GM21717 (cell line): ENCODE results near the gene ECHDC1.

Source experiments
- ATAC-seq: cut with Tn5 transposase; IDR thresholded peaks from one replicate; pipeline ENCODE4 v1.9.1; 2021; ENCODE audit warnings: mild to moderate bottlenecking, moderate library complexity; ENCODE audit not compliant: unreplicated experiment

Gene ECHDC1

DNA sequence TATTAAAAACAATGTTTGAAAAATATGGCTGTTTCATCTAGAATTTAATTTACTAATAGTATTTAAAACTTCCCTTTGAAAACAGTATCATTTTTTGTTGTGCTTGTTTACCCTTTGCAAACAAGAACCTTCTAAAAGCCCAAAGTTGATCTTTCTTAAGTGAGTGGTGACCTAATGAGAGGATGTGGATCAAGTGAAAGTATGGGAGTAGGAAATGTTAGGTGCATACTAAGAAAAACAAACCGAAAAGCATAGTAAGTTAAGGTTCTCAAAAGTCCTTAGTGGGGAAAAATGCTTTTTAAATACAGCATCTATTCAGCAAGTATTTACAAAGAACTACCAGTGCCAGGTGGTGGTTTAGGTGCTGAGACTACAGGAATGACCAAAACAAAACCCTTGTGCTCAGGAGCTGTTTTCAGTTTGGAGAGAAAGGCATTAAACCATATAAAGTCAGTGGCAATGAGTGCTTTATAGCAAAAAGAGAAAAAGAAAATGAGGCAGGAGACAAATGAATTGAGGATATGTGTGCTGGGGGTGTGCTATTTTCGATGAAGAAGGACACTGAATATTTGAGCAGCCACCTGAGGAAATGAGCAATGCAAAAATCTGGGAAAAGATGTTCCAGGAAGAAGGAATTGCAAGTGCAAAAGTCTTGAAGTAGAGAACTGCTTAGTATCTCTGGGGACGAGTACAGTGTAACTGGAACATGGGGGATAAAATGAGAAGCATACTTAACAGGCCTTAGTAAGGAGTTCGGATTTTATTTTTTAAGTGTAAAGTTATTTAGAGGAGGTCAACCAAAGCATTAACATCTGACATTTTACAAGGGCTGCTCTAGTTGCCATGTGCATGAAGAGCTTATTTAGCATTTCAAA is 52.8 kb downstream of the ECHDC1 start:
- ATAC-seq: peak; percentile 50

- no peak for ATAC-seq
These were observed 53.5 kb downstream of the ECHDC1 start for GRCh38 chr6:127289934-127290333.

- ATAC-seq: no peak
These were observed 54.7 kb downstream of the ECHDC1 start for GRCh38 chr6:127288705-127289104.

GRCh38 chr6:127282184-127282583 is 61.2 kb downstream of the ECHDC1 start:
- ATAC-seq: no peak

DNA sequence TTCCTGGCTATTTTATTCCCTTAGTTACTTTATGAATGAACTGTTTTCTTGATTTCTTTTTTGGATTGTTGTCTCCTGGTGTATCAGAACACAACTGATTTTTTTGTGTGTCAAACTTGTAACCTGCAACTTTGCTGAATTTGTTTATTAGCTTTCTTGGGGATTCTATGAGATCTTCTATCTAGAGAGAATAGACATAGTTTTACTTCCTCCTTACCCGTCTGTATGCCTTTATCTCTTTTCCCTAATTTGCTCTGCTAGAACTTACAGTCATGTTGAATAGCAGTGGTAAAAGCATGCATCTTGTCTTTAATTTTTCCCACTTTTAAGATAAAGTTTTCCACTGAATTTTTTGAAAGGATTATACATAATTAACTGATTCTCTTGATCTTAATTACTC is 63.6 kb downstream of the ECHDC1 start:
- no peak for ATAC-seq

DNA sequence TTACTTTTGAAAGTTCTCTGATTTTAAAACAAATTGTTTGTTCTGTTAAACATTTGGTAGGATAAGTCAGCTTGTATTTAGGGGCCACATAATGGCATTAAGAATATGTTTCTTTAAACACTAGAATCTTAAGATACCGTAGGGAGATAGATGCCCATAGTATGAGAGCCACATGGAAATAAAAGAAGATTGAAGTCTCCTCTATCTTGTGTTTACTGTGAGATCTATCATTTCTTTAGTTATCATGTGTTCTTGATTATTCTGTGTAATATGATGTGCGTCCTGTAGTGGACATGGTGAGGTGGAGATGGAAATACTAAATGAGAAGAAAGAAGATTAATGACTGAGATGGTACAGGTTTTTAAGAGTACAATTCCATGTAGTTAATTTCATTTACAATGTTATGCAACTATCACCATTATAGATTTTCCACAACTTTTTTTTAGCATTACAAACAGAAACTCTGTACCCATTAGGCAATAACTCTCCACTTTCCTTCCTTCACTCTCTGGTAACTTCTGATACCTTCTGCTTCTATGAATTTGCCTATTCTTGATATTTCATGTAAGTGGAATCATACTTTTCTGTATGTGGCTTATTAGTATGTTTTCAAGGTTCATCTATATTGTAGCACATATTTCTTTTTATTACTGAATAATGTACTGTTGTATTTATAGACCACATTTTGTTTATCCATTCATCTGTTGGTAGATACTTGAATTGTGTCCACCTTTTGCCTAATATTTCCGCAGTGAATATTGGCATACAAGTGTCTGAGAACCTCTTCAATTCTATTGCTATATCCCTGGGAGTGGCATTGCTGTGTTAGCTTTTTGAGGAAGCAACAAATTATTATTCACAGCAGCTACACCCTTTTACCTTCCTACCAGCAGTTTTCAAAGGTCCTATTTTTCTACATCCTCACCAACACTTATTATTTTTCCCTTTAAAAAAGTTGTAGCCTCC is 65.2 kb downstream of the ECHDC1 start:
- ATAC-seq: no peak

DNA sequence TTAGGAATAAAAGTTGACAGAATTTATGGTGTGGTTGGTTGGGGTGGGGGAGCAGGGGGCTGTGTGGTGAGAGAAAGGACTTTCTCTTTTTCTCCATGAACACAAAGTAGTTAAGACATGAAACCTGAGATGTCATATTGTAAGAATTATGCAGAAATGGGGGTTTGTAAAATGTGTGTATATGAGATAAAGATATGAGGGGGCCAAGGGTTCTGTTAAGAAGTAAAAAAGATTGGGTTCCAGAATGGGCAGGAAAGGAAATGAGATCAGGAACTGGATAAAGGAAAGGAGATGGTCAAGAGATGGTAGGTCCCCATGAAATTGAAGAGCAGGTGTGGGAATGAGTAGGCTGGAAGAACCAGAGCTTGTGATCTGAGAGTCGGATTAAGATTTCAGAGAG is 67.1 kb downstream of the ECHDC1 start:
- no peak for ATAC-seq

GRCh38 chr6:127273499-127273898 is 69.9 kb downstream of the ECHDC1 start:
- no peak for ATAC-seq

DNA sequence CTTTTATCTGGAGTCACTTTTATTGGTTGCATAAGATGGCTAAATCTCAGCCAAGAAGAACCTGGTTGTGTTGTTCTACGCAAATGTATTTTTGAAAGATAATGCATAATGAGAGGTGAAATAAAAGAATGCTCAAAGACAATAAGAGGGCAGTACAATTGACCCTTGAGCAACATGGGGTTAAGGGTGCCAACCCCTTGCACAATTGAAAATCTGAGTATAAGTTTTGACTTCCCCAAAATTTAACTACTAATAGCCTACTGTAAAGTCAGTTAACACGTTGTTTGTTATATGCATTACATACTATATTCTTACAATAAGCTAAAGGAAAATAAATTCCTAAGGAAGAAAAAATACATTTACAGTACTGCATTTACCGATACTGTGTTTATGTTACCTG is 70.8 kb downstream of the ECHDC1 start:
- no peak for ATAC-seq

DNA sequence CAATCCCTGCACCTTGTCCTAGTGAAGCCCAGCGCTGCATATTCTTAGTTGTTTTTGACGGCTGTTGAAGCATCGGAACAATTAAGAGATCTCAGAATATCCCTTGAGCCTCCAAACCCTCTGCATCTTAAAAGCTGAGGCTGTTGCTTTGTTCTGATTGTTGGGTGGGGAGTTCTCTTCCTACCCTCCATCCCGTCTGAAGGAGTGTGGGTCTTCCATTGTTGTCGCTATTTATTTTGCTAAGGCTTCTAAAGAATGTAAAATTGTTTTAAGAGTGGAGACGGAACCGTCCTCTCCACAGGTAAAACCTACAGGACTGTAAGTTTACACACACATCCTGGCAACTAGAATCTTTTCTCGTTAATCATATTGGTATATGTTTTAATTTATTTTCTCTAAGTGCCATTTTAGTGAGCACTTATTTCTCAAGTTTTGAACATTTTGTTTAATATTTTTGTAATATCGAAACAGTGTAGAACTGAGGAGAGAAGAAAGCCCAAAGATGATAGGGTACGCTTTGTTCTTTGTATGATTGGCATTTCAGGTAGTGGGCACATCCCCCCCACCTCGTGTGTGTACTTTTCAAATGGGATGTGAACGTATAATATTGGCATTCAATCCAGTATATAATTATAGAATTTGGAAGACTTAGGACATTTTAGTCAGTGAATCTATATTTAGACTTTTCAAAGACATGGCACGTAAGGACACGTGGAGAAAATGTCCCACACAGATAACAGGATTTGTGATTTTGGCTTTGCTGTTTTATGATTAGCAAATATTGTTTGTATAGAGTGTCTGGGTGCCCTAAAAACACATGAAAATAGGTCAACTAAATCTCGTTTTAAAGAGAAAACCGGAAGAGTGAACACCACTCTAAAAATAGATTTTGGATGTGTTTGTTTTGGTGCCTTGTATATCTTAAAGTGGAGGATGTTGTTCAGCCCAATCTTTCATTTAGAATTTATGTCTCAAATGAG is 75.5 kb downstream of the ECHDC1 start:
- ATAC-seq: no peak

- peak; percentile 87 for ATAC-seq
These were observed 76.3 kb downstream of the ECHDC1 start for GRCh38 chr6:127266892-127267645.

GRCh38 chr6:127266178-127266891 is 77.1 kb downstream of the ECHDC1 start, which contains the start of gene RNF146:
TSS of gene RNF146 (plus strand) at chr6:127266864. CDS start at chr6:127280339, 13,475 bp downstream.
- ATAC-seq: peak; percentile 85

- ATAC-seq: no peak
These were observed 79.9 kb downstream of the ECHDC1 start for GRCh38 chr6:127263481-127263880.

- ATAC-seq: no peak
These were observed 80.5 kb downstream of the ECHDC1 start for GRCh38 chr6:127262896-127263295.

- ATAC-seq: no peak
These were observed 88.1 kb downstream of the ECHDC1 start for GRCh38 chr6:127255286-127255685.

DNA sequence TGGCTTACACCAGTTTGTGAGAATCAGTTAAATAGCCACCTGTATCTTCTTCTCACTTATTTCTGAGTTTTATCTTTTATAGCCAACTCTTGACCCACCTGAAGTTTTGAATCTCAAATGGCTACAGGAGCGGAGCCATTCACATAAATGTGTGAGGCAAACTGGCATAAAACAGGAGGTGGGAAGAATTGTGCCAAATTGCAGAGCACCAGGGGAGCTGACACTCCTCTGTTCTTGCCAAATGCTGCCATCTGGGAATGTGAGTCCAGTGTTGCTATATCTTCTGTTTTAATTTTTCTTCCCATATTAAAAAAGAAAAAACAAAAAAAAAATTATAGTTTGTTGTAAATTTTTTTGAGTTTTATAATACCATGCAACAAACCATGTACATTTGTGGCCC is 93.8 kb downstream of the ECHDC1 start:
- no peak for ATAC-seq

GRCh38 chr6:127247114-127248096 is 96.0 kb downstream of the ECHDC1 start:
- ATAC-seq: no peak

GRCh38 chr6:127243501-127243900 is 99.9 kb downstream of the ECHDC1 start:
- no peak for ATAC-seq
